Kidney glomerular epithelial cell (primary cell): ENCODE data around the gene NXPE4.
"Not testable (repeated sequence)": the region's sequence is repeated elsewhere in the genome, so short reads cannot be mapped to it uniquely, and the experiment has no call there.

ENCODE experiments used
- DNase-seq: peaks from one replicate; lab custom pipeline; 2025; lab: John Stamatoyannopoulos, UW

Gene NXPE4

DNA sequence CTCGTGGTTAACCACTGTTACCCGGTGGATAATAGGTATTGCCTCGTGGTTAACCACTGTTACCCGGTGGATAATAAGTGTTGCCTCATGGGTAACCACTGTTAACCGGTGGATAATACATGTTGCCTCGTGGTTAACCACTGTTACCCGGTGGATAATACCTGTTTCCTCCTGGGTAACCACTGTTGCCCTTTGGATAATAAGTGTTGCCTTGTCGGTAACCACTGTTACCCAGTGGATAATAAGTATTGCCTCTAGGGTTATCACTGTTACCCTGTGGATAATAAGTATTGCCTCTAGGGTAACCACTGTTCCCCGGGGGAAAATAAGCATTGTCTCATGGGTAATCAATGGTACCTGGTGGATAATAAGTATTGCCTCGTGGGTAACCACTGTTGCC lies 15.0 kb upstream of the NXPE4 start:
- DNase-seq = no peak

- DNase-seq = no peak
These were observed 13.8 kb upstream of the NXPE4 start for GRCh38 chr11:114609429-114609828.

- not testable (repeated sequence) for DNase-seq
These were observed 13.0 kb upstream of the NXPE4 start for GRCh38 chr11:114608605-114609004.

- no peak for DNase-seq
These were observed 12.3 kb upstream of the NXPE4 start for GRCh38 chr11:114607753-114608459.

GRCh38 chr11:114606802-114607075 lies 11.2 kb upstream of the NXPE4 start:
- not testable (repeated sequence) for DNase-seq

GRCh38 chr11:114606003-114606801 lies 10.6 kb upstream of the NXPE4 start:
- DNase-seq = no peak

GRCh38 chr11:114605370-114605769 lies 9.8 kb upstream of the NXPE4 start:
- DNase-seq = no peak

DNA sequence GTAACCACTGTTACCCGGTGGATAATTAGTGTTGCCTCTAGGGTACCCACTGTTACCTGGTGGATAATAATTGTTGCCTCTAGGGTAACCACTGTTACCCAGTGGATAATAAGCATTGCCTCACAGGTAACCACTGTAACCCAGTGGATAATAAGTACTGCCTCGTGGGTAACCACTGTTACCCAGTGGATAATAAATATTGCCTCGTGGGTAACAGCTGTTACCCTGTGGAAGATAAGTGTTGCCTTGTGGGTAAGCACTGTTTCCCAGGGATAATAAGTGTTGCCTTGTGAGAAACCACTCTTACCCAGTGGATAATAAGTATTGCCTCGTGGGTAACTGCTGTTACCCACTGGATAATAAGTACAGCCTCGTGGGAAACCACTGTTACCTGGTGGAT lies 9.3 kb upstream of the NXPE4 start:
- no peak for DNase-seq

- DNase-seq = no peak
These were observed 8.7 kb upstream of the NXPE4 start for GRCh38 chr11:114604179-114604813.

- not testable (repeated sequence) for DNase-seq
These were observed 7.6 kb upstream of the NXPE4 start for GRCh38 chr11:114603151-114603550.

DNA sequence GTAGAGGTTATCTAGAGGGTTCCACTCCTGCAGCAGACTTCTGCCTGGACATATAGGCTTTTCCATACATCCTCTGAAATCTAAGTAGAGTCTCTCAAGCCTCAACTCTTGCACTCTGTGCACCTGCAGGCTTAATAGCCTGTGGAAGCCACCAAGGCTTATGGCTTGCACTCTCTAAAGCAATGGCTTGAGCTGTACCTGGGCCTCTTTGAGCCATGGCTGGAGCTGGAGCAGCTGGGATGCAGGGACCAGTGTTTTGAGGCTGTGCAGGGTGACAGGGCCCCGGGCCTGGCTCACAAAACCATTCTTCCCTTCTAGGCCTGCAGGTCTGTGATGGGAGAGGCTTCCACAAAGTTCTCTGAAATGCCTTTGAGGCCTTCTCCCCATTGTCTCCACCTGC lies 2.9 kb upstream of the NXPE4 start:
- no peak for DNase-seq

GRCh38 chr11:114596175-114596919 lies 761 bp upstream of the NXPE4 start:
- no peak for DNase-seq

GRCh38 chr11:114594703-114595102 lies 883 bp downstream of the NXPE4 start:
- DNase-seq = no peak

GRCh38 chr11:114587398-114587953 lies 8.1 kb downstream of the NXPE4 start:
- DNase-seq = no peak

DNA sequence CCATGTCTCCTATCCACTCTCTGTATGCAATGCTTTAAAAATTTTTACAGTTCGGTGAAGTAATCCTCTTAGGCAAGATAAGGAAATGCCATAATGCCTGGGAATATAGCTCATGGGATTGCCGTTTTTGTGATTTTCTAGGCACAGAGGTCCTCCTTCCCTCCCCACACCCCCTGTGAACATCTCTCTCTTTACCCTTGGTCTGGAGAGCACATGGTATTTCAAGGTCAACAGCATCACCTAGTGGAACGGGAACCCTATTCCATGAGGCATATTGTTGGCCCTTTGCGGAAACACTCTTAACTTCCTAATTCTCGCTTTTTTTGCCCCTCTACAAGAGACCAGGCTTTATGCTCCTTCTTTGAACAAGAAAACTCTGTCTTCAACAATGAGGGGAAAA lies 8.8 kb downstream of the NXPE4 start:
- no peak for DNase-seq

- no peak for DNase-seq
These were observed 23.9 kb downstream of the NXPE4 start for GRCh38 chr11:114571712-114572111.

- no peak for DNase-seq
These were observed 25.8 kb downstream of the NXPE4 start for GRCh38 chr11:114569801-114570200.

DNA sequence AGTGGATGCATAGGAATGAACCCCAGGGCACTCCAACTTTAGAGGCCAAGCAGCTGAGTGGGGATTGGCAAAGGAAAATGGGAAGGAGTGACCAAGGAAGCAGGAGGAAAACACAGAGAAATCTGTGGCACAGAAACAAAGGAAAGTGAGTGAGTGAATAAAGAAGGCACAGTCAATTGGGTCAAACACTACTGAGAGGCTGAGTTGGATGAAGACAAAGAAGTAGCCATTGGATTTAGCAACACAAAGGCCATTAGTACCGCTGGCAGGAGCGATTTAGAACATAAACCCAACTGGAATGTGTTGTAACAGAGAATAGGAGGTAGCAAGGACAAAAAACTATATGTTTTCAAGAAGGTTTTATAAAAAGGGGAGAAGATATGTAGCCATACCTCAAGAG lies 29.3 kb downstream of the NXPE4 start:
- no peak for DNase-seq

- no peak for DNase-seq
These were observed 30.8 kb downstream of the NXPE4 start for GRCh38 chr11:114564831-114565230.

GRCh38 chr11:114563077-114563476 lies 32.5 kb downstream of the NXPE4 start:
- DNase-seq = no peak

DNA sequence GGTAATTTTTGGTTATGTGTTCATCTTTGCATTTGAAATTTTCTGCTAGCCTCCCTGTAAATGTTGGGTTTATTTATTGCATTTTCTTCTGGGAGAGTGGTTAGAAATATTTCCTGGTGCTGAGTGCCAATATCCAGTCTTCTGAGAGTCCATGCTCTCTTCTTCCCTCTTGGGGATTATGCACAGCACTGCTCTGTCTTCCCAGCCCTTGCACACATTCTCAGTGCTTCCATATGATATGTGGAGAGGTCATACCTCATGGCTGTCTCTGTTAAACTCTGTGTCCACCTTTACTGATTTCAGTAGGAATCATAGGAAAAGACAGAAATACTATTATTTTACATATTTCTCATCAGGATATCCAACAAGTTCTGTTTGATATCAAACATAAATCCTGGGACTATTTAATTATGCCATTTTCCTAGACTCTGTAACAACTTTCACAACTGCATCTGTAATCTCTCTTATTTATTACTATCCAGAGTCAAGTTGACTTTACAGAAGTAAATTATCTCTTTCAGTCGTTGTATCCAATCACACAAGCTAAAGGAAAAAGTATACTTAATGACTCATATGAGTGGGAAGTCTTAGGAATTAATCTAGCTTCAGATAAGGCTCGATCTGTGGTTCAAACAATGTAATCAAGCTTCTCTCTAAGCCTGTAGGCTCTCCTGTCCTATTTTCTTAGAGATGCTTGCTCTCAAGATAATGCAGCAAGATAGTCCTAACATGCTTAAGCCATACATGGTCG lies 33.2 kb downstream of the NXPE4 start:
- peak; percentile 6 for DNase-seq
